HG02798 (cell line): ENCODE data around the gene MAPK14.

ENCODE experiments used
- ATAC-seq: cut with Tn5 transposase; IDR thresholded peaks from one replicate; pipeline ENCODE4 v1.9.1; 2021; ENCODE audit warnings: mild to moderate bottlenecking; ENCODE audit not compliant: unreplicated experiment, poor library complexity

The MAPK14 gene

DNA sequence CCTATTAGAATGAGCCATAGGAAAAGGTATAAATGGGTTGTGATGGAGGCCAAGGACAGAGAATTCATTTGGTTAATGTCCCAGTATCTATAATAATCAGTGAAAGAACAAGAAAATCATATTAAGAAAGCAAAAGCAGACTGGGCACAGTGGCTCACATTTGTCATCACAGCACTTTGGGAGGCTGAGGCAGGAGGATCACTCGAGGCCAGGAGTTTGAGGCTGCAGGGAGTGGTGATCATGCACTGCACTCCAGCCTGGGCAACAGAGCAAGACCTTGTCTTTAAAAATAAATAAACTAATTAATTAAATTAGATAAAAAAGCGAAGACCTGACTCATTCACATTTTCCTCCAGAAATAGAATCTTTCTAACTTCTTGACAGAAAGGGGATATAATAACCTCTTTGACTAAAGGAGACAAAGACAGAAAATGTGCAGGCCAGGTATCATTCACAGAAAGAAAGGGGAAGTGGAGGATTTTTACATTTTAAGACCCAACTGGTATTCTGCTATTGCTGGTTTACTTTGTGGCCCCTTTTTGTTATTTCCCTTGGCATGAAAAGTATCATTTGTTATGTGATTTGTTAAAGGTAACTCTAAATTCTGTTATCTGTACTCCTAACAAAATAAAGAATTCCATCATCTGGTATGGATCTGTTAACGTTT, 70.8 kb downstream of the MAPK14 start:
- no peak for ATAC-seq

DNA sequence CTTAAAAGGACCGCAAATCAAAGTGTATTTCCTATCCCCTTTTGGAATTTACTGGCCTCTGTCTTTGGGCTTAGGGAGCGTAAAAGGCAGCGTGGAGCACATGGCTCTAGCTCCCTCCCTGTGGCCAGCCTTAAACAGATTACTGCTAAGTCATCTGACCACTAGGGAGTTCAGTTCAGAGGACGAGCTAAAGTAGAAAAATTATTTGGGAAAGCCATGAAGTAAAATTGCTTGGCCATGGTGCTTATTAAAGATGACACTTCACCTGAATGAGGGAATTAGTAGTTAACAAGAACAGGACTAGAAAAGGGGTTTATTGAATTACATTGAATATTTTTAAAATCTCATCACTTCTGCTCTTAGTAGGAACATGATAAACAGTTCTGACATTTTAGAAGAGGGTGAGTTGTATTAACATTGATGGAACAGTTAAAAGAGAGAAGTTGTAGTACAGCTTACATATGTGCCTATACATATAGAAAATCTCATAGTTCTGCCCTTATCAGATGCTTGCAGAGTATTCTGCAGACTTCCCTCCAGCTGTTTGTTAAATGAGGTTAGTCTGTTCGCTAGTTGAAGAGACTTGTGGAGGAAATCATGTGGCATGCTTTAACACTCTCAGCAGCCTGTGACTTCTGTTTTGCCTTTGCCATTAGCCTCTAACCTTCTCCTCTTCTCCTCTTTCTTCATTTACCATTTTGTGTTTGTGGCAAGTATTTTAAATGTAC, 71.5 kb downstream of the MAPK14 start:
- ATAC-seq, result no peak

DNA sequence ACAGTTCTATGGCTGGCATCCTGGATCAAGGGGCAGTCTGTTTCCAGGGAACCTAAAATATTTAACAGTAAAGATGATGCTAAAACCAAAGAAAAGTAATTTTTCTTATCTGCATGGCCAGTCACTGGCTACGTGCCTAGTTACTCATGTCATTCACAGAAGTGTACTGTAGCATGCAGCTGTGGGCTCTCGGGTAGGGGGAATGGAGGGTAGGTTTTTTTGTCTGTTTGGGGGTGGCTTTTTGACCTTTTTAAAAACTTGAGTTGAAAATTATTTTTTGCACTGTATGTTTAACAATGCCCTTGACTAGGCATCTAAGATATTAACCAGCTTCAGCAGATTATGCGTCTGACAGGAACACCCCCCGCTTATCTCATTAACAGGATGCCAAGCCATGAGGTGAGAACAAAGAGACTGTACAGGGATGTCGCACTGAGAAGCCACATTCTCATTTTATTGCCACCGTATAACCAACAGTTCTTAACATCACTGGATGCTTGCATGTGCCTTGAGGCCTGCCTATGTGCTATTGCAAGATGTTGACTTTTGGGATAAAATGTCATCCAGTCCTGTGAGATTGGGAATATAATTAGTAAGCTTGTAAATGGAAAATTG, 72.4 kb downstream of the MAPK14 start:
- no peak for ATAC-seq

DNA sequence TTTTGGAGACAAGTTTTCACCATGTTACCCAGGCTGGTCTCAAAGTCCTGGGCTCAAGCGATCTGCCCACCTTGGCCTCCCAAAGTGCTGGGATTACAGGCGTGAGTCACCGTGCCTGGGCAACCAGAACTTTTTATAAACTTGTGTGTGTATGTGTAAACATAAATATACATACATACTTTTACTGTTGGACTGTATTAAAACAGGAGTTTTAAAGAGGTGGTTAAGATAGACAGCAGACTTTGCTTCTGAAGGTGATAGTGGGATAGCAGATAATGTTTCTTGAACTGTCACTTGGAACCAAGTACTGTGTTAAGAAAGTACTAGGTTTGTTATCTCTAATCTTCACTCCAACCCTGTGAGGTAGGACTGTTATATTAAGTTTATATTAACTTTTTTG, 74.1 kb downstream of the MAPK14 start:
- no peak for ATAC-seq

DNA sequence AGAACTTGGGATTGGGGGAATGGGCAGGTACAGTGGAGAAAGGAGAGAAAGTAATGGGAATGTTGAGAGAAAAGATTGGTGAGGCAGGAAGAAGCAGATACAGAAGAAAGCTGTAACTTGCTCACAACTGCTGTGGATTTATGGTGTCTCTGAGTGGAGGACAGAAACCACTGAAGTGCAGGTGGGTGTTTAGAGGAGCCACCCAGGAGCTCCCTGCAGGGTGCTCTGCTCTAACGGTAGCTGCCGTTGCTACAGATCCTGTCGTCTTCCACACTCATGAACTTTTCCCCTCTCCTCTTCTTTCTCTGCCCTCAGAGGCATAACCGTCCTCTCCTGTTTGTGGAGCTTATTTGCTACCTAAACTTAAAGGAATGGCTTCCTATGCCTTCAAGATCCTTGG, 75.2 kb downstream of the MAPK14 start:
- no peak for ATAC-seq

DNA sequence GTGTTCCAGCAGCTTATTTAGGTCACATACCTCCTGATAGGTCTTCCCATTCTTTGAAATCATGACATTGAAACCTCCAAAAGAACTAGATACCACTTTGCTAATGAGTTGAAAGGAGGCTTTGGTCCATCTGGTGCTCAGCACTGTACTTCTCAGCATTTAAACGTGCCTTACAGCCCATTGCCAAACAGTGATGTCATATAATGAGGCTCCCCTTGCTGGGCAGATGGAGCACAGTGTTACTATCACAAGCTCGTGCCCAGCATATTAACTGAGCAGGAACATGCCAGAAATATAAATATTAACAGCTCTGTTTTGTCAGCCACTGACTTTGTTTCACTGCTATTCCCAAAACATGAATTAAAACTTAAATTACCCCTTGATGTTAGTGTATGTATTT, 77.2 kb downstream of the MAPK14 start:
- ATAC-seq, result no peak

DNA sequence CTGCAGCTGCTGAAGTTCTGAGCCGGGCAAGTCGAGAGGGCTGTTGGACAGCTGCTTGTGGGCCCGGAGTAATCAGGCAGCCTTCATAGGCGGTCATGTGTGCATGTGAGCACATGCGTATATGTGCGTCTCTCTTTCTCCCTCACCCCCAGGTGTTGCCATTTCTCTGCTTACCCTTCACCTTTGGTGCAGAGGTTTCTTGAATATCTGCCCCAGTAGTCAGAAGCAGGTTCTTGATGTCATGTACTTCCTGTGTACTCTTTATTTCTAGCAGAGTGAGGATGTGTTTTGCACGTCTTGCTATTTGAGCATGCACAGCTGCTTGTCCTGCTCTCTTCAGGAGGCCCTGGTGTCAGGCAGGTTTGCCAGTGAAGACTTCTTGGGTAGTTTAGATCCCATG, 81.5 kb downstream of the MAPK14 start:
- ATAC-seq, result no peak

DNA sequence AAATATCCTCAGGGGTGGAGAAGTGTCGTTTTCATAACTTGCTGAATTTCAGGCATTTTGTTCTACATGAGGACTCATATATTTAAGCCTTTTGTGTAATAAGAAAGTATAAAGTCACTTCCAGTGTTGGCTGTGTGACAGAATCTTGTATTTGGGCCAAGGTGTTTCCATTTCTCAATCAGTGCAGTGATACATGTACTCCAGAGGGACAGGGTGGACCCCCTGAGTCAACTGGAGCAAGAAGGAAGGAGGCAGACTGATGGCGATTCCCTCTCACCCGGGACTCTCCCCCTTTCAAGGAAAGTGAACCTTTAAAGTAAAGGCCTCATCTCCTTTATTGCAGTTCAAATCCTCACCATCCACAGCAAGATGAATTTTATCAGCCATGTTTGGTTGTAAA, 82.4 kb downstream of the MAPK14 start:
- ATAC-seq, result no peak

DNA sequence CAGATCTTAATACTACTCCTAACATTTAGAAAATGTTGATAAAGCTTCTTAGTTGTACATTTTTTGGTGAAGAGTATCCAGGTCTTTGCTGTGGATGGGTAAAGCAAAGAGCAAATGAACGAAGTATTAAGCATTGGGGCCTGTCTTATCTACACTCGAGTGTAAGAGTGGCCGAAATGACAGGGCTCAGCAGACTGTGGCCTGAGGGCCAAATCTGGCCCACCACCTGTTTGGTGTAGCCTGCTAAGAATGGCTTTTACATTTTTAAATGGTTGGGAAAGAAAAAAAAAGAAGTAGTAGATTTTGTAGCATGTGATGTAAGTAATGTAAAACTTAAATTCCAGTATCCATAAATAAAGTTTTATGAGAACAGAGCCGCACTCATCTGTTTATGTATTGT, 83.3 kb downstream of the MAPK14 start:
- ATAC-seq, result no peak

DNA sequence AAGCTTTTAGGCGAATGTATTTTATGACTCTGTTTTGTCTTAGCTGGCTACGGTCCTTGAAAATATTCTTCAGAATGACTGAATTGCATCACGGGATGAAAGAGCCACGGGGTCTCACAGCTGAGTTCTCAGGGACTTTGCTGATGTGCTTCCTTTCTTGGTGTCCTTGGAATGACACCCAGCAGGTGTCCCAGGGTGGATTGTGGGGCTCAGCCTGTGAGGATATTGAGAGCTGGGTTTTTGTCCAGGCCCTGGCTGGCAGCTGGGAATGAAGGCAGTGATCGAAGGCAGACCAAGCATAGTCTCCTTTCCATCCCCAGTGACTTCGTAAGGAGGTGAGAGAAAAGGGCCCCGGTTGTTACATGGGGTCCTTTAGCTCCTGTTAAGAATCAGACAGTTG, 83.9 kb downstream of the MAPK14 start:
- ATAC-seq, result no peak

DNA sequence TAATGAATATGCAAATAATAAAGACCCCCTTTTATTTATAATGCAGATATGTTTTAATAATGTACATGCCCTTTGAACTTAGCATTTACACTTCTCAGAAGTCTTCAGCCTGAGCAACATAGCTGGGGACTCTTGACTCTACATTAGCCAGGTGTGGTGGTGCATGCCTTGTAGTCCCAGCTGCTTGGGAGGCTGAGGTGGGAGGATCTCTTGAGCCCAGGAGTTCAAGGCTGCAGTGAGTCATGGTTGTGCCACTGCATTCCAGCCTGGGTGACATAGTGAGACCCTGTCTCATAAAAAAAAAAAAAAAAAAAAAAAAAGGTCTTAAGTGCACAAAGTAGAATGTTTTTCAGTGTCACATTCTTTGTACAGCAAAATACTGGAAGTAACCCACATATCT, 85.4 kb downstream of the MAPK14 start:
- no peak for ATAC-seq

DNA sequence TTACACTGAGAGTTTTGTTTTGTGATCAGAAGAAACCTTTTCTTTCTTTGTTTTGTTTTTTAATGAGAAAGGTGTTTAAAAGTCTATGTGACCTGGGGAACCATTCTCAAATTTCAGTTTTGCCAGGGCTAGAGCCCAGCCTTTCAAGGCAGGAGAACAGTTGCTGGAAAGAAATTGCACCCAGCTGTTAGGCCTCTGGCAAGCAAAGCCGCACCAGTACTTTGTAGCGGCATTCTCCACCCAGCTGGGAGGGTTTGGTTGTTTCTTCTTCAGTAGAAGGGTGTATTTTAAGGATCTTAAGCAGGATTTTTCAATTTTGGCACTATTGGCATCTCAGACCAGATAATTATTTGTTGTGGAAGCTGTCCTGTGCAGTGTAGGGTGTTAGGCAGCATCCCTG, 86.1 kb downstream of the MAPK14 start:
- ATAC-seq, result no peak

DNA sequence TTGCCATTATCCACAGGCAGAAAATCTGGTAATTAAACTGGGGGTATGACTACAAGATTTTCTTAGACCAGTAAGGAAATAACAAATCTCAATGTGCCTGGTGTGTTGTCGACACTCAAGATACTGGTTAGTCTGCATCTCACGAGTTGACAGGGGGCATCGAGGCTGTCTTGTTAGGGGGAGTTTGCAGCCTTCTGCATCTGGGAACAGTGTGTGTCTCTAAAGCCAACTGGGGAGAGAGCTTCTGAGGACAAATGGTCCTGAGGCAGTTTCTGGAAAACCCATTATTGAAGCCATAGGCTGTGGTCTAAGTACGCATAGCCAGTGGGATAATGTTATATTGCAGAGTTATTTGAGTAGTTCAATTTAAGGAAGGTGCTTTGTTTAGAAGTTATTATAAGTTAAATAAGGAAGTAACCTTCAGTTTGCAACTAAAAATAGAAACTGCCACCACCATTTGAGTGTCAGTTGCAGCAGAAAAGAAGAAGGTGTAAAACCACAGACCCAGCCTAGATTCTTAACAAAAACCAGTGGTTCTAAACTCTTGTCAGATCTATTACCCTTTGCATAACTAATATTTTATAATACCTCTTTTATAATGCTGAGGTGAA, 87.3 kb downstream of the MAPK14 start:
- peak; percentile 56 for ATAC-seq

DNA sequence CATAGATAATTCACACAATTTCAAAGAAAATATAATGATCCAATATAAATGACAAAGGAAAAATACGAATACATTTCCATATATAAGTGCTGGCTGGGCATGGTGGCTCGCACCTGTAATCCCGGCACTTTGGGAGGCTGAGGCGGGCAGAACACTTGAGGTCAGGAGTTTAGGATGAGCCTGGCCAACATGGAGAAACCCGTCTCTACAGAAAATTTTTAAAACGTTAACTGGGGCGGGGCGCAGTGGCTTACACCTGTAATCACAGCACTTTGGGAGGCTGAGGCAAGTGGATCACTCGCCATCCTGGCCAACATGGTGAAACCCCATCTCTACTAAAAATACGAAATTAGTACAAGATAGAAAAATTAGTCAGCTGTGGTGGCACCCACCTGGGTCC, 87.8 kb downstream of the MAPK14 start:
- no peak for ATAC-seq

DNA sequence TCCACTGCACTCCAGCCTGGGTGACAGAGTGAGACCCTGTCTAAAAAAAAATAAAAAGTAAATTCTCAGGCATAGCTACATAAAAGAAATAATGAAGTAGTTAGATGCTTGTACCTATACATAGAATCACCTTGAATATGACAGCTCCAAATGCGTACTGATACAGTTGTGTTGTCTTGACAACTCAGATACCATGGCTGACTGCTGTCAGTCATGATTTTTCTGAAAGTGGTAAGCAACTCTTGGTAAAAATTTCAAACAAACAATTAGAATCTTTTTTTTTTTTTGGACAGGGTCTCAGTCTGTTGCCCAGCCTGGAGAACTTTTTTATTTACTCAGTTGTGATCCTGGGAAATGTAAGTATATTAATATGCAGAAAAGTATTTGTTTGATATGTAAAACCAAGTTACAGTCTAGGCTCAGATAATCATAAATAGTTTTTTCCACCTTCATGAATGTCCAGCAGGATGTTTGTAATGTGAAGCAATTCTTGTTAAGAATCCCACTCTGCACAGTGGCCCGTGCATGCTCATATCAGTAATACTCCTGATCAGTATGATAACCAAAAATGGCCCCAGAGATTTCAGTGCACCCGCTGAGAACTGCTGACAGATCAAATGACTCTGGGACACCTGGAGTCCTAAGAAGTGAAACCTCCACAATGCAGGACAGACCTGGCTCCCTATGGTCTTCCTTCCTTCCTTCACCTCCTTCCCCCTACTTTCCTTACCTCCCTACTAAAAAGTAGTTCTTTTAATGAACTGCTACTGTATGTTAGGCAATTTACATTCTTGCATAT, 88.7 kb downstream of the MAPK14 start:
- no peak for ATAC-seq

DNA sequence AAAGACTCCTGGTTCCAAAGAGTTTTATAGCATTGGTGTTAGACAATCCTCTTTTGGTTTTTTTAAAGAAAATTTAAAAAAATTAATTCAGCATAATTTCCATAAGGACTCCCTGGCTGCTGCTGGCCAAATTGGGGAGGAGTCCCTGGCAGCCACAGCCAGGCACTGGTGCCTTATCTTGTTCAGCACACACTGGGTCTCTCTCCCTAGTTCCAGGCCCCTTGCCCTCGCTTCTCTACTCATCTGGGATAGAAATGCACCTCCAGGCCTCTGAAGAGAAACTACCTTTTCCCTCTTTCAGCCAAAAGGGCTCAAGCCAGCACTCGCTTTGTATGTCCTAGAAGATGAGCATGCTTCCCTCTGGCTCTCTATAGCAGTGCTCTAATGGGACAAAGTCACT, 89.3 kb downstream of the MAPK14 start:
- no peak for ATAC-seq

DNA sequence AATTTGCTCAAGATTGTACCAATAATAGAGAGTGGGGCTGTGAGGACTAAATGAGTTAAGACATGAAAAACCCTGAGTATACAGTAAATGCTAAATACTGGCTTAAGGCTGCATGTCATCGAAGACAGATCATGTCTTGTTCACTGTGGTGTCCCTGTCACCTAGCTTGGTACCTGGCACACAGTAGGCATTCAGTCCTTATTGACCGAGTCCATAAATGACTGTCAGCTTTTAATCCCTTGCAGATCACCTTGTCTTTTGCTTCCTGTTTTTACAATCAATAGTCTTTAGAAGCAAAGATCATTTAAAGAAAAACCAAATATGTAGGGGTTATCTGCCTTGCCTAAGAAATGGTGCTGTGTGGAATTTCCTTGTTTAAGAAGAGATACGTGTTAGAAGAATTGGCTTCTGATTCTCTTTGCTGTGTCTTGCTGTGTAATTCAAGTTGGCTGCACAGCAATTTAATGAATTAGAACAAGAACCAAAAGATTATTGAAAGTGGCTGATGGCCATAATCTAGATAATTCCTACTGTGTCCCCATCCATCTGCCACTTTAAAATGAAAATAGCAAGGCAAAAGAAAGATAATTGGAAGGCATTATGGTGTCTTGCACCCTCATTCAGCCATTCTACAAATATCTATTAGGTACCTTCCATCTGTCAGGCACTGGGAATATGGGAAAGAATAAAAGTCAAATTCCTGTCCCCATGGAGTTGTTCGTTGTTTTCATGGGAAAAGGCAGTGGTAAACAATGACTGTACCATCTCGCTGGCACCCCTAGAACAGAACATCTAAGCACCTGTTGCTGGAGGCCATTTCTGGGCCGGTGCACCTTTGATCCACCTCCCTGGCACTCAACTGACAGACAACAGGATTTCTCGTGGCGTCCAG, 90.3 kb downstream of the MAPK14 start:
- ATAC-seq, result no peak

DNA sequence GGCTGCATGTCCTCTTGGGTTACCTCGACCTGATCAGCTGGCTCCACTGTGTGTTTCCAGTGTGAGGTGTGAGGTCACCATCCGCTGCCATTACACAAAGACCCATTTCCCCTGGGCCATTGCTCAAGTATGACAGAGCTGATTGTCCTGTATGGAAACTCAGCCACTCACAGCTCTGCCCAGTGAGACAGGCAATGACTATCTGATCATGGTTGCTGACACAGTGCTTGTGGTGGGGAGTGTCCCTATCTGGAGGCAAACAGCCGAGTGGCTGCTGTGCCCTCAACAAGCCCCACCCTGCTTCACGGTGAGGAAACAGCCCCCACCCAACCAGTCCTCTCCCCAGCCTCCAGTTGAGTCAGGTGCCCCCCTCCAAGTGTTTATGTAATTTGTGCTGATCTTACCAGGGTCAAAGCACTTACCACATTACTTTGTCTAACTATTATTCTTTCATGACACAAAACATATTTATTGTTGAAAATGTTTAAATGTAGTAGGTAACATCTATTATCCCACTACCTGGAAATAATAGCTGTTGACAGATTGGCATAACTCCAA, 91.0 kb downstream of the MAPK14 start:
- no peak for ATAC-seq

DNA sequence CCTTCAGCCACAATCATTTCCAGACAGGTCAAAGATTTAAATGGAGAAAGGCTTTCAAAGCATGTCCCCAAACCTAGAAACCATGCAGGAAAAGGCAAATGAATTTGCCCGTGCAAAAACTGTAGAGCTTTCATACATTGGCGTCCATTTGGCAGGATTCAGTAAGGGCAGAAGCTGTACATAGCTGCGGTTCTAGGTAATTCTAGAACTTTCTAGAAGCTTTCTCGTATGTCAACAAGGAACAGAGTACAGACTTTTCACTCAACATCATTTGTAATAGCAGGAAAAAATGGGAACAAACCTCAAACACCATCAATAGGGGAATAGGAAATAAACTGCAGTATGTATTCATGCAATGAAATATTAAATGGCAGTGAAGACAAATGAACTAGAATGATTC, 91.6 kb downstream of the MAPK14 start:
- ATAC-seq, result no peak
